ENCODE results near the gene TTC24.
"Not testable (repeated sequence)": the region's sequence is repeated elsewhere in the genome, so short reads cannot be mapped to it uniquely, and the experiment has no call there.

Gene TTC24

GRCh38 chr1:156589546-156589945 is 10.0 kb downstream of the TTC24 start:
- DNase-seq, result no peak

GRCh38 chr1:156590326-156591180 is 11.0 kb downstream of the TTC24 start:
- no peak for DNase-seq

GRCh38 chr1:156591181-156591431 is 11.6 kb downstream of the TTC24 start:
- DNase-seq, result peak in 1 of 2 experiments; percentile 65

- DNase-seq, result peak; percentile 64 to 96
These were observed 12.1 kb downstream of the TTC24 start, which contains the start of gene NAXE for GRCh38 chr1:156591432-156592157. Gene NAXE (plus strand): TSS chr1:156591776. CDS start chr1:156591805, 29 bp downstream.

GRCh38 chr1:156592158-156592909 is 12.8 kb downstream of the TTC24 start:
- DNase-seq, result no peak

- no peak for DNase-seq
These were observed 13.6 kb downstream of the TTC24 start for GRCh38 chr1:156592910-156593660.

GRCh38 chr1:156593661-156593989 is 14.1 kb downstream of the TTC24 start:
- DNase-seq, result no peak

- DNase-seq, result no peak
These were observed 14.7 kb downstream of the TTC24 start for GRCh38 chr1:156594190-156594589.

GRCh38 chr1:156595016-156595415 is 15.5 kb downstream of the TTC24 start:
- DNase-seq, result no peak

GRCh38 chr1:156596426-156596825 is 16.9 kb downstream of the TTC24 start:
- no peak for DNase-seq

- DNase-seq, result no peak
These were observed 18.6 kb downstream of the TTC24 start for GRCh38 chr1:156598125-156598524.

GRCh38 chr1:156598731-156599432 is 19.4 kb downstream of the TTC24 start:
- no peak for DNase-seq

GRCh38 chr1:156599811-156600210 is 20.3 kb downstream of the TTC24 start:
- peak in 1 of 2 experiments; percentile 30 for DNase-seq

GRCh38 chr1:156600733-156601121 is 21.2 kb downstream of the TTC24 start:
- DNase-seq, result peak in 1 of 2 experiments; percentile 62

- DNase-seq, result peak; percentile 90 to 95
These were observed 21.8 kb downstream of the TTC24 start, which contains the start of gene GPATCH4 for GRCh38 chr1:156601122-156601830. Gene GPATCH4 (minus strand): TSS chr1:156601479.

- DNase-seq, result no peak
These were observed 22.4 kb downstream of the TTC24 start for GRCh38 chr1:156601892-156602291.

GRCh38 chr1:156602557-156602993 is 23.1 kb downstream of the TTC24 start:
- peak in 1 of 2 experiments; percentile 55 for DNase-seq

GRCh38 chr1:156607344-156607743 is 27.8 kb downstream of the TTC24 start:
- DNase-seq, result not testable (repeated sequence)

GRCh38 chr1:156608036-156608674 is 28.6 kb downstream of the TTC24 start:
- DNase-seq, result peak; percentile 87 to 95

GRCh38 chr1:156608981-156609380 is 29.5 kb downstream of the TTC24 start:
- peak; percentile 70 to 91 for DNase-seq

GRCh38 chr1:156610072-156610471 is 30.5 kb downstream of the TTC24 start:
- not testable (repeated sequence) for DNase-seq

All from NCI-H526 (cell line).